Measurements from ENCODE around the gene LONP1.
"Not testable (repeated sequence)": the region's sequence is repeated elsewhere in the genome, so short reads cannot be mapped to it uniquely, and the experiment has no call there.

LONP1 gene

DNA sequence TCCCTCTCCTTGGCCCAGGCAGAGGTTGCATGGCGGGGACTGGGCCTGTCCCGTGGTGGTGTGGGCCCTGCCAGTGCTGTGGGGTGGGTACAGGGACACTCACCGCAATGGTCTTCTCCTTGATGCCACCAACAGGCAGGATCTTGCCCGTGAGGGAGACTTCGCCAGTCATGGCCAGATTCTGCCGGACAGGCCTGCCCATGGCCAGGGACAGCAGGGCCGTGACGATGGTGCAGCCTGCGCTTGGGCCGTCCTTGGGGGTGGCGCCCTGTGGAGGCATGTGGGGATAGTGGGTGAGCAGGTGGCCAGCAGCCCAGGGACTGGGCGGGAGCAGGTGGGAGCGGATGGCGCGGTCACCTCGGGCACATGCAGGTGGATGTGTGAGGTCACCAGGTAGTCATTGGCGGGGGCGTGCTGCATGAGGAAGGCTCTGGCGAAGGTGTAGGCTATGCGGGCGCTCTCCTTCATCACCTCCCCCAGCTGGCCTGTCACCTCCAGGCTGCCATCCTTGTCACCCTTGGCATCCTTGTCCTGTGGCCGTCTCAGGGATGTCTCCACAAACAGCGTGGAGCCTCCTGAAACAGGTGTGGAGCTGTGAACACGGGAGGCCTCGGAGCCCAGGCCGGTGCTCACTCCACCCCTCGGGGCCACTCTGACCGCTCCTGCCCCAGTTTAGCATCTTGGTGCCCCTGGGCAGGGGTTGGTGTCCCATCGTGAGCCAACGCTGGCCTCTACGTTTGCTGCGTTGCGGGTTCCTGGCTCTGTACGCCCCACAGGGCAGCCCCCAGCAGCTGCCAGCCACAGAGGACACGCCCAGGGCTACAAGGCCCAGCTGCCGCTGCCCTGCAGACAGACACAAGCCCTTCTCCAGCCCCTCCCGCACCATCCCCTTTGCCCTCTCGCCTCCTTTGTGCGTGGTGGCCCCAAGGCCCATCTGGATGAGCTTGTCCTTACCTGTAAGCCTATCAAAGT, 26.5 kb downstream of the LONP1 start:
- DNase-seq (ENCODE audit: low read depth in 1 of 2, low spot score in 1 of 2): no peak

DNA sequence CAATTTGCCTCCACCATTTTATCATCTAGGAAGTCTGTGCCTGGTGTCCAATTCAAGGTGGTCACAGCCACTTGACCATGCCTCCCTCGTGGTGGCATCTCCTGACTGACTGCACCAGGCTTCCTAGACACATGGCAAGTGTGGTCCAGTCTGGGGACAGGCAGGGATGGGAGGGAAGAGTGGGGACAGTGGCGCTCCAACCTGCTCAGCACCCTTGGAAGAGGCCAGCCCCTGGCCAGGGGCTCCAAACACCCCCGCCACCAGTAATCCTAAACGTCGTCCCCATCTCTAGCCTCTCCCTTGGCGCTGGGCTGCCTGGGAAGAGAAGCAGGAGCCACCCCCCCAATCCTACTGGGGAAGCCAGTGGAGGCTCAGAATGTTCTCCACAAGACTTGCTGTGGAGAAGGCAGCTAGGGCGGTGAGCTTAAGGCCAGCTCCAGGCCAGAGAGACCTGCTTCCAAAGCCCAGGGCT, 27.2 kb downstream of the LONP1 start:
- DNase-seq (ENCODE audit: low read depth in 1 of 2, low spot score in 1 of 2): no peak

DNA sequence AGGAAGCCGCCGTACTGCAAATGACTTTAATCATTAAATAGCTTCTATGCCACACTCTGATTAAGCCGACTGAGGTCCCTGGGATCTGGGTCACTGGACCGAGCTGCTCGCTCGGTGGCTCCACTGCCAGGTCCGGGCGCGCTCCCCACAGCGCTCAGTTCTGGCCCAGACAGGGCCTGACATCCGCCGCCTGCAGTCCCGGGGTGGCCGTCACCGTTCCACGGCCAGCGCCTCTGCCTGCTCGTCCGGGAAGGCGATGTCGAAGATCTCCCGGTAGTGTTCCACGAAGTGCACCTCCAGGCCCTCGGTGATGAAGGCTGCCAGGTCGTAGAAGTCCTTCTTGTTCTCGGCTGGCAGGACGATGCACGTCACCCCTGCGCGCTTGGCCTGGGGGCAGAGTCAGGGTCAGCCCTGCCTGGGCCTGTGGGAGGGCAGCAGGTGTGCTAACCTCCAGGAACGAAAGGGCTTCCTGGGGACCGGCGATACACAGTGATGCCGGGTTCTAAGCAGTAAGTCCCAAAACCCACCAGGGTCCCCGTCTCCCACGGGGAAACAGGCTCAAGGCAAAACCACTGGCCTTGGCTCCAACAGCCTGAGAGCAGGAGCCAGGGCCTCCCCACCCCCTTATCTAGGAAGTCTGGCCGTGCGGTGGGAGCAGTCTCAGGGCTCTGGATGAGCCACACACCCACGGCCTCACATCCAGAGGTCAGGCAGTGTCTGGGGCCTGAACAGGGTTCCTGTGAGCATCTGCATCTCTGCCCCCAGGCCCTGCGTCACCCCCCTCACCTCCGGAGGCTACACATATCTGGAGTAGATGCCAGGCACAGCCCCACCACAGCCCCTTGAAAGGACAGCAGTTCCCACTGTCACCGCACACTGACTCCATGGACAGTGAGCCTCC, 27.9 kb downstream of the LONP1 start:
- DNase-seq (ENCODE audit: low read depth in 1 of 2, low spot score in 1 of 2): no peak

DNA sequence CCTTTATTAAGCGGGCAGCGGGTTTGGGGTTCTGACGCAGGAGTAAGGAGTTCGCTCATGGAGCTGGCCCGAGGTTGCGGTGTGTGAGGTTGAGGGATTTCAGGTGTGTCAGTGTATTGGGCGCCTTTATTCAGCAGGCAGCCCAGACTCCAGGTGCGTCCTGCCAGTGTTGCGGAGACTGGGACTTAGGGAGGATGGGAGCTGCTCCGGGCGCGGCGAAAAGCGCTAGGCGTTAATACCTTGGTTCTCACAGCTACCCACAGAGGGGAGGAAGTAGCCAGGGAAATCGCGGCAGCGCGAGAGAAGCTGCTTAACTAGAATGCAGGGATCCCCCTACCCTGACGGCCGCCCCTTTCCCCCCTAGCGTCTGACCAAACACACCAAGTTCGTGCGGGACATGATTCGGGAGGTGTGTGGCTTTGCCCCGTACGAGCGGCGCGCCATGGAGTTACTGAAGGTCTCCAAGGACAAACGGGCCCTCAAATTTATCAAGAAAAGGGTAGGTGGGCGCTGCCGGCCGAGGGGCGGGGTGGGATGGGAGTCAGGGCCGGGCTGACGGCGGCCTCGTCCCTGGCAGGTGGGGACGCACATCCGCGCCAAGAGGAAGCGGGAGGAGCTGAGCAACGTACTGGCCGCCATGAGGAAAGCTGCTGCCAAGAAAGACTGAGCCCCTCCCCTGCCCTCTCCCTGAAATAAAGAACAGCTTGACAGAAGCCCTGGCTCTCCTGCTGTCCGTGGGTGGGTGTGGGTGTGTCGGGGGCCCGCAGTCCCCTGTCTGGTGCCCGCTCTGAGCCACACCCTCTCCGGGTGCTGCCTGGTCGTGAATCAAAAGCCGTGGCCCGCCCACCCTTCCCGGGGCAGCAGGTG, 28.8 kb downstream of the LONP1 start:
- DNase-seq (ENCODE audit: low read depth in 1 of 2, low spot score in 1 of 2): peak in 1 of 2 donors; percentile 56

DNA sequence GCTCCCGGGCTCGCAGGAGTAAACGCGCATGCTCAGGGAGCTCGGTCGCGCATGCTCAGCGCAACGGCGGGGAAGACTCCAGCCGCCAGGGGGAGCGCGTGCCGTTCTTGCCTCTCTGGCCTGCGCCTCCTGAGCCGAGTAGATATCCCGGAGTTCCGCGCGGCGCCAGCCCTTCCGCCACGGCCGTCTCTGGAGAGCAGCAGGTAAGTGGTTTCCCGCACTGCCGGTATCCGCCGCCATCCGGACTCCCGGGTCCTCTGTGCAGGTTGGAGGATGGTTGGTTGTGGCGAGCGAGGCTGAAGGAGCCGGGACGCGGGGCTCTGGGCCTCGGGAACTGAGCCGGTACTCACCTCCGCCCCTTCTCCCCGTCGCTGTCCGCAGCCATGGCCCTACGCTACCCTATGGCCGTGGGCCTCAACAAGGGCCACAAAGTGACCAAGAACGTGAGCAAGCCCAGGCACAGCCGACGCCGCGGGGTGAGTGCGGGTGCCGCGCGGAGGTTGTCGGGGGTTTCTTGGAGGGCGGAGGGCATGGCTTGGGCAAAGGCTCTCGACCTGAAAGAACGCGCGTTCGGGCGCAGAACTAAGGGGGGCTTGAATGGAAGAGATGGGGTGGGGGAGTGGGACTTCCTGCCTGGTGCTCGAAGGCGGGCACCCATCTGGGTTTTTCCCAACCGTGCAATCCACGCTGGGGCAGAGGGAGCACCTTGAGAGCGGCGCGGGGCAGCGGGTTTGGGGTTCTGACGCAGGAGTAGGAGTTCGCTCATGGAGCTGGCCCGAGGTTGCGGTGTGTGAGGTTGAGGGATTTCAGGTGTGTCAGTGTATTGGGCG, 29.6 kb downstream of the LONP1 start, which contains the start of gene RPL36:
Gene RPL36 (plus strand): TSS at position 171 of the 830 bp plus-strand sequence. CDS start 213 bp downstream, at position 384.
- DNase-seq (ENCODE audit: low read depth in 1 of 2, low spot score in 1 of 2): peak; percentile 98 to 99

DNA sequence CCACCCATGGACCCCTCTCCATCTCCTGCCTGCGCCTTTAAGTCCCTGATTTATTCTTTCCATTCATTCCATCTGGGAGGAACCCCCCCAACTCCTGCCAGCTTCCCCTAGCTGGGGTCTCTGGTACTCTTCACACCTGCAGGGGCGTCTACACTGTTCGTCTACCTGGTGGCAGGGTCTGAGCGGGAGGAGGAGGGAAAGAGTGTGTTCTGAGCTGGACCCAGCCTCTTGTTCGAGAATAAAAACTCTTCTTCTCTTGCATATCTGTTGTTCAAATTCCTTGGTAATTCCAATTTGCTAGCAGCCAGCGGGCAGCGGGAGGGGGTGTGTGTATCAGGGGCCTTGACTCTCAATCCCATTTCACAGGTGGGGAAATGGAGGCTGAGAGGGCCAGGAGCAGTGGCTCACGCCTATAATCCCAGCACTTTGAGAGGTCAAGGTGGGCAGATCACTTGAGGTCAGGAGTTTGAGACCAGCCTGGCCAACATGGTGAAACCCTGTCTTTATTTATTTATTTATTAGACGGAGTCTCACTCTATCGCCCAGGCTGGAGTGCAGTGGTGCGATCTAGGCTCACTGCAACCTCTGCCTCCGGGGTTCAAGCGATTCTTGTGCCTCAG, 31.6 kb downstream of the LONP1 start:
- DNase-seq (ENCODE audit: low read depth in 1 of 2, low spot score in 1 of 2): not testable (repeated sequence)

DNA sequence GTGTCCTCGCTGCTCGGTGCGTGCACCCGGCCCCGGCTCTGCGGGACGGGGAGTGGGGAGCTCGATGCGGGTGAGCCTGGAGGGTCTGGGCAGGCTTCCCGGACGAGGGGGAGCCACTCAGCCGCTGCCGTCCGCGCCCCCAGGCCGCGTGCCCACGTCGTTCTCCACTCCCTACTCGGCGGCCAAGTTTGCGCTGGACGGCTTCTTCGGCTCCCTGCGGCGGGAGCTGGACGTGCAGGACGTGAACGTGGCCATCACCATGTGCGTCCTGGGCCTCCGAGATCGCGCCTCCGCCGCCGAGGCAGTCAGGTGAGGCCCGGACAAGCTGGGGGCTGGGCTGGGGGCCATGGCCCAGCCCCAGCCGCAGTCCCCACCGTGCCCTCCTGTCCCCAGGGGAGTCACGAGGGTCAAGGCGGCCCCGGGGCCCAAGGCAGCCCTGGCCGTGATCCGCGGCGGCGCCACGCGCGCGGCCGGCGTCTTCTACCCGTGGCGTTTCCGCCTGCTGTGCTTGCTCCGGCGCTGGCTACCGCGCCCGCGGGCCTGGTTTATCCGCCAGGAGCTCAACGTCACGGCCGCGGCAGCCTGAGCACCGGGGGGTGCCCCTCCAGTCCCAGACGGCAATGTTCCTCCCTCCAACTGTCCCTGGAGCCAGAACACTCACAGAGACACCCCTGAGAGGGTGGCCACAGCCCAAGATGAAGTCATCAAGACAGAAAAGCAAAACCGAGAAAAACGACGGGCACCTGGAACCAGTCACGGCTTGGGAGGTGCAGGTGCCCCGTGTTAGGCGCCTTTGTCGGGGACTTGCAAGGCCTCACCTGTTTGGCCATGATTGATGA, 32.4 kb downstream of the LONP1 start:
- no peak for DNase-seq (ENCODE audit: low read depth in 1 of 2, low spot score in 1 of 2)

DNA sequence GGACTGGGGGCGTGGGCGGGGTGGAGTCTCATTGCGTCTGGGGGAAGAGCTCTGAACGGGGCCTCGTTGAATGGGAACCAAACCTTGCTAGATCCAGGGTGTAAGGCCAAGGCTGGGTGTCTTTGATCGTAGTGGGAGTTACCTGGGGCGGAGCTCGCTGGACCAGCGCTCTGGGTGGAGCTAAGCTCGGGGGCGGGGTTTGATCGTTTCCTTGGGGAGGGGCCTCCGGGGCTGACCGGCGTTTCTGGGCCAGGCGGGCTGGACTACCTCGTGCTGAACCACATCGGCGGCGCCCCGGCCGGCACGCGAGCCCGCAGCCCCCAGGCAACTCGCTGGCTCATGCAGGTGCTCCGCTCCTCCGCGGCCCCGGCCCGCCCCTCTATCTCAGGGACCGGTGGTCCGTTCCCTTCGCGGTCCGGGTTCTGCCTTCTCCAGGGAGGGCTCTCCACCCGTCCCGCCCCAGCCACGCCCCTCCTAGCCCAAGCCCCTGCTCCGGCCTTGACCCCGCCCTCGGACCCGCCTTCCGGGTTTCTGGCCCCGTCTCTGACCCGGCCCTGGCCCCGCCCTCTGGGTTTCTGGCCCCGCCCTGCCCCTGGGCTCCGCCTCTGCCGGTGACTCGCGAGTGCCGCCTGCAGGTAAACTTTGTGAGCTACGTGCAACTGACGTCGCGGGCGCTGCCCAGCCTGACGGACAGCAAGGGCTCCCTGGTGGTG, 33.1 kb downstream of the LONP1 start:
- DNase-seq (ENCODE audit: low read depth in 1 of 2, low spot score in 1 of 2): peak; percentile 86 to 99

DNA sequence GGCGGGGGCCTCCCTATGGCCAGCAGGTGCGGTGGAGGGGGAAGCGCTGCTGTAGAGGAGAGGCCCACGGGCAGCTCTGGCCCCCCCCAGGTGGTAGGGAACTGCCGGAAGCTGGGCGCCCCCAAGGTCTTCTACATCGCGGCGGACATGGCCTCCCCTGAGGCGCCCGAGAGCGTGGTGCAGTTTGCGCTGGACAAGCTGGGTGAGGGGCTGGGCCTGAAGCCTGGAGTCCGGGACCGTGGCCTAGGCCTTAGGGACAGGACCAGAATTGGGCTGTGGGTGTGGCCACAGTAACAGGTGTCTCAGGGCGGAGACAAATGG, 33.7 kb downstream of the LONP1 start:
- DNase-seq (ENCODE audit: low read depth in 1 of 2, low spot score in 1 of 2): no peak

DNA sequence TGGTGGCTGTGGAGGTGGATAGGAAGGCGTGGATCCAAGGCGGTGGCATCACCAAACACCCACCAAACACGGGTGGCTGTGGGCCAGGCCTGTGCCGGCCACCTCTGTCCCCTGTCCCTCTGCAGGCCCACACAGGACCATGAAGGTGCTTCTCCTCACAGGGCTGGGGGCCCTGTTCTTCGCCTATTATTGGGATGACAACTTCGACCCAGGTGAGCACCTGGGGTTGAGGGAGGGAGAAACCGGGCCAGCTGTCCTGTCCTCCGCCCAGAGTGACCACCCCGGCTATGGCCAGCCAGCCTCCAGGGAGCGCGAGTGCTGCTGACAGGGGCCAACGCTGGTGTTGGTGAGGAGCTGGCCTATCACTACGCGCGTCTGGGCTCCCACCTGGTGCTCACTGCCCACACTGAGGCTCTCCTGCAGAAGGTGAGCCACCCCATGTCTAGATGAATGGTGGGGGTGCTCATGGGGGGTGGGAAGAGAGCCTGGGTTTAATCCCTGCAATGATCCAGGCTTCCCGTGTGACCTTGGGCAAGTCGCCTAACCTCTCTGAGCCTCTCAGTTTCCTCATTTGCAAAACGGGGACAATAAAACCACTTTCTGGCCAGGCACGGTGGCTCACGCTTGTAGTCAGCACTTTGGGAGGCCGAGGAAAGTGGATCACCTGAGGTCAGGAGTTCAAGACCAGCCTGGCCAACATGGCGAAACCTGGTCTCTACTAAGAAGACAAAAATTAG, 35.1 kb downstream of the LONP1 start:
- no peak for DNase-seq (ENCODE audit: low read depth in 1 of 2, low spot score in 1 of 2)

DNA sequence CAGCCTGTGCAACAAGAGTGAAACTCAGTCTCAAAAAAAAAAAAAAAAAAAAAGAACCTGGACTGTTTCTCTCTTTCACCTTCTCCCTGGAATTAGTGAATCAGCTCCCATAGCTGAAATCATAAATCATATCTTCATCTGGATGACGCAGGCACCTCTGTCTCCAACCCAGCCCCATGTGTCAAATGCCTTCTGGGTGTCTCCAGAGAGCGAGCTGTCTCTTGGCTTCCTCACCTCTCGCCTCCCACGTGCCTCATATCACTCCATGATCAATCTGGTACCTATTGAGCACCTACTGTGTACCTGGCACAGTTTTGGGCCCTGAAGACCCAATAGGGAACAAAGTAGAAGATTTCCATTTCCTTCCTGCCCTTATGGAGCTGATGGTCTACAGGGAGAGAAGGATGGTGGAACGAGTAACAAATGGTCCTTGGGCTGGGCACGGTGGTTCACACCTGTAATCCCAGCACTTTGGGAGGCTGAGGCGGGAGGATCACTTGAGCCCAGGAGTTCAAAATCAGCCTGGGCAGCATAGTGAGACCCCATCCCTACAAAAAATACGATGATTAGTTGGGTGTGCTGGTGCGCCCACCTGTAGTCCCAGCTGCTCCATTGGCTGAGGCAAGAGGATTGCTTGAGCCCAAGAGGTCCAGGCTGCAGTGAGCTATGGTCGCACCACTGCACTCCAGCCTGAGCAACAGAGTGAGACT, 36.6 kb downstream of the LONP1 start:
- DNase-seq (ENCODE audit: low read depth in 1 of 2, low spot score in 1 of 2): no peak

DNA sequence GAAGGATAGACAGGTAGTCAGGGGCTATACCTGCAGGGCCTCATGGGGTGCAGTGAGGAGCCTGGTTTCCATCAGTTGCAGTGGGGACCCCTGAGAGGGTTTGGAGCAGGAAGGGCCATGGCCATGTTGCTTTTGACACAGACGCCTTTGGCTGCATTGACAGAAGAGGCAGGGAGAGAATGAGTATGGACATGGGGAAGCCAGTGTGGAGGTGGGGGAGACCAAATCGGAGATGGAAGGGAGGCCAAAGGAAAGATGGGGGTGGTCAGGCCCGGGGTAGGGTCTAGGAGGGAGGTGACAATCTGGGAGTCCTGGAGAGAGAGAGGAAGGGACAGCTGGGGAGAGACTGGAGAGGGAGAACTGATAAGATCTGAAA, 37.9 kb downstream of the LONP1 start:
- no peak for DNase-seq (ENCODE audit: low read depth in 1 of 2, low spot score in 1 of 2)

DNA sequence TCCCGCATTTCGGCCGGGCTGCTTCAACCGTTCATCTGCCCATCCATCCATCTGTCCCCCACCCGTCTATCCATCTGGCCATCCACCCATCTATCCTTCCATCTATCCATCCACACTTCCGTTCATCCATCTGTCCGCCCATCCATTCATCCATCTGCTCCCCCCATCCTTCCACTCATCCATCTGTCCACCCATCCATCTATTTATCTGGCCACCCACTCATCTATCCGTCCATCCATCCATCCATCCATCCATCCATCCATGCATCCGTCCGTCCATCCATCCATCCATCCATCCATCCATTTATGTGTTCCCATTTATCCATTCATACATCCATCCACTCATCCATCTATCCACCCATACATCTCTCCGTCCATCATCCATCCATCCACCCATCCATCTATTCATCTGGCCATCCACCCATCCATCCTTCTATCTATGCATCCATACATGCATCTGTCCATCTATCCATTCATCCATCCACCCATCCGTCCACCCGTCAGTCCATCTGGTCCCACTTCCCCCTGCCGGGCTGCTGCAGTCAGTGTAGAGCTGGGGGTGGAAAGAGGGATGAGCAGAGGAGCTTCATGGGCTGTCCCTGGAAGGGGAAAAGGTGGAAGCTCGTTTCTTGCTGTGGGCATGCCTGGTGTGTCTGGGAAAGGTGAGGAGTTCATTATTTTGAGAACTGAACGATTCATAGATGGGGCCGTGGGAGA, 38.4 kb downstream of the LONP1 start:
- no peak for DNase-seq (ENCODE audit: low read depth in 1 of 2, low spot score in 1 of 2)

DNA sequence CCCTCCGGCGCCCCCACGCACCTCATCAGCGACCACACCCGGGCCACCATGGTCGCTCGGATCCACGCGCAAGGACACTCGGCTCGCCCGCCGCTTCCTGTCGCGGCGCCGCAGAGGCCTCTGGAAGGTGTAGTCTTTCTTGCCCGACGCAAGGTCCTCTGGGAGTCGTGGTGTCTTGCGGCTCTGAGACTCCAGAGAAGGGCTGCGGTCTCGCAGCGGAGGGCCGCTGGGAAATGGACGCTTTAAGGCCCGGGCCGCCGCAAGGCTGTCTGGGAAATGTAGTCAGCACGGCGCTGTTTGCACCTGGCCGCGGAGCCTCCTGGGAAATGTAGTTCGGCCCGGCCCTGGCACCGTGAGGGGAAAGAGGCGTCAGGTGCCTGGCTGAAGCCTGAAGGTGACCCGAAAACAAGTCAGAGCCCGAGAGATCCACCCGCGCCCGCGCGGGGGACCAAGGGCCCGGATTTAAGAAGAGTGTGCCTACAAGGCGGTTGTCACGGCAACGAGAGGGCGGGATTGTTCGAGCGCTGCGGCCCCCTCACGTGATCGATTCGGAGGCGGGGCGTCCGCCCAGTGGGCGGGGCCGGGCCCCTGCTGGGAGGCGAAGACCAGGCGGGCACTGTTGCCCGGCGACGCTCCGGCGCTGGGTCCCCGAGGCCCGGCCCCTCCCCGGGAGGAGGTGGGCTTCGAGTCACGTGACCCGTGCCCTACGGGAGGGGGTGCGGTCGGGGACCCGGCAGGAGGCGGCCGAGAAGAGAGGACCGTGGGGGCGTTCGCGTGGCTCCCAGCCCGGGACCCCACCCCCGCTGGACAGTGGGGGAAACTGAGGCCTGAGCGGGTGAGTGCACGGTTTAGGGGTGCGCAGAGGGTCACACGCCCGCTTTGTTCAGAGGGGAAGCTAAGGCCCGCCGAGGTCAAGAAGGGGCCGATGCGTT, 39.2 kb downstream of the LONP1 start, which contains the start of the genes HSD11B1L and MICOS13:
Gene HSD11B1L (plus strand): TSS at position 591 of the 932 bp plus-strand sequence. CDS start 3,806 bp downstream, outside the sequence.
Gene MICOS13 (minus strand): TSS at position 80 of the 932 bp plus-strand sequence. CDS start 30 bp downstream, at position 50.
- DNase-seq (ENCODE audit: low read depth in 1 of 2, low spot score in 1 of 2): peak; percentile 96 to 98

DNA sequence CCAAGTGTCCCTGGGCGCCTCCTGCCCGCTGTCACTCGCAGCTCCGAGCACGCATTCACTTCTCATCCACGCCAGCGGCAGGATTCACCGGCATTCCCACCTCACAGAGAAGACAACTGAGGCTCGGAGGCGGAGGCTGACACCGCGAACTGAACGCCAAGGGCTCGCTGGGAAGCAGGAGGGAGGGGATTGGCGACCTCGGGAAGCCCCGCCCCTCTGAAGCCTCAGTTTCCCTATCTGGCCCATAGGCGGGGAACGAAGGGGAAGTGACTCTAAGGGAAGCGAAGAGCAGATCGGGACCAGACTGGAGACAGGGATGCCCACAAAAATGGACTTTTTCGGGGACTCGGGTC, 39.9 kb downstream of the LONP1 start:
- DNase-seq (ENCODE audit: low read depth in 1 of 2, low spot score in 1 of 2): no peak

Measured in stimulated activated CD4-positive, alpha-beta T cell treated with anti-CD3 and anti-CD28 coated beads, Interleukin-15, amount 100 ng/mL, for 1 hour (primary cell).